ENCODE measurements around the gene GMIP. TPM values are rescaled to one million over a fixed set of nuclear protein-coding genes. Genes with fewer than 3 reads are reported as not detected.

Gene GMIP
- polyA plus RNA-seq, 1 of the 3 experiments (the other 2 are of a cell fraction), result 6.3 TPM

DNA sequence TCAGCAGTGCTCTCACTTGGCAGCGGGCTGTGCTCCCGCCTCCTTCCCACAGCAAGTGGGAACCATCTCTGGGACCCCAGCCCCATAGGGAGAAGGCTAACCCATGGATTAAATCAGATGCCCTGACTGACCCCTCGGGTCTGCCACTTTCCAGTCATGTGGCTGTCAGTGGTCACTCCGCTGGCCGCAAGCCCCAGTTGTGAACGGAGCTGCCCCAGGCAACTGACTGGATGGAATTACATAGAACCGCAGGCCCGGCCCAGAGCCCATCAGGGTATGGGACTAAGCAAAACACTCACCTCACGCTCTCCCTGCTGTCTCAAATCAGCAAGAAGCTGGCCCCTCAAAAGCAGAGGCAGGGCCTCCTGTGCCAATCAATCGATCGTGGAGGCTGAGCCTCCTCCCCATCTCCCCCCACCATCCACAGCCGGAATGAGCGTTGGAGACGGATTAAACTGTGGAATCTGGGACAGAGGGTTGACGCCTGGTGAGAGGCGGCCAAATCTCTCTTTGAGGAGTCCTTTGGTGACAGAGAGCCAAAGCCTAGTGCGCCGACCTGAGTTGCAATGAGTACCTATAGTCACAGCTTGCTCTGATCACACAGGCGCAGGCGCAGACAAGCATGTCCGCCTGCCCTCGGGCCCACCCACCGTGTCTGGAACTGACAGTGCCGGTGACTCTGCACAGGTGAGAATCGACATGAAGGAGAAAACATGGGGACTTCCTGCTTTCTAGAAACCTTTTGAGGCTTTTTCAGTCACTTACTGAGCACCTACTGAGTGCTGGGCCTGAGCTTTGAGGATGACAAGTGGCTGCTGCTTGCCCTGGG is 63.7 kb downstream of the GMIP start (continued):
- TF ChIP-seq, protein P1, sequence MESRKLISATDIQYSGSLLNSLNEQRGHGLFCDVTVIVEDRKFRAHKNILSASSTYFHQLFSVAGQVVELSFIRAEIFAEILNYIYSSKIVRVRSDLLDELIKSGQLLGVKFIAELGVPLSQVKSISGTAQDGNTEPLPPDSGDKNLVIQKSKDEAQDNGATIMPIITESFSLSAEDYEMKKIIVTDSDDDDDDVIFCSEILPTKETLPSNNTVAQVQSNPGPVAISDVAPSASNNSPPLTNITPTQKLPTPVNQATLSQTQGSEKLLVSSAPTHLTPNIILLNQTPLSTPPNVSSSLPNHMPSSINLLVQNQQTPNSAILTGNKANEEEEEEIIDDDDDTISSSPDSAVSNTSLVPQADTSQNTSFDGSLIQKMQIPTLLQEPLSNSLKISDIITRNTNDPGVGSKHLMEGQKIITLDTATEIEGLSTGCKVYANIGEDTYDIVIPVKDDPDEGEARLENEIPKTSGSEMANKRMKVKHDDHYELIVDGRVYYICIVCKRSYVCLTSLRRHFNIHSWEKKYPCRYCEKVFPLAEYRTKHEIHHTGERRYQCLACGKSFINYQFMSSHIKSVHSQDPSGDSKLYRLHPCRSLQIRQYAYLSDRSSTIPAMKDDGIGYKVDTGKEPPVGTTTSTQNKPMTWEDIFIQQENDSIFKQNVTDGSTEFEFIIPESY (IDR thresholded peaks at IDR 0.05; ENCODE audit: borderline replicate concordance, low read depth), result no peak
- TF ChIP-seq CHD2 (IDR thresholded peaks at IDR 0.05; ENCODE audit: low read length, partially characterized antibody), result no peak
- no peak for TF ChIP-seq FOXM1 (IDR thresholded peaks at IDR 0.05; ENCODE audit: low read depth)
- TF ChIP-seq, protein P2, sequence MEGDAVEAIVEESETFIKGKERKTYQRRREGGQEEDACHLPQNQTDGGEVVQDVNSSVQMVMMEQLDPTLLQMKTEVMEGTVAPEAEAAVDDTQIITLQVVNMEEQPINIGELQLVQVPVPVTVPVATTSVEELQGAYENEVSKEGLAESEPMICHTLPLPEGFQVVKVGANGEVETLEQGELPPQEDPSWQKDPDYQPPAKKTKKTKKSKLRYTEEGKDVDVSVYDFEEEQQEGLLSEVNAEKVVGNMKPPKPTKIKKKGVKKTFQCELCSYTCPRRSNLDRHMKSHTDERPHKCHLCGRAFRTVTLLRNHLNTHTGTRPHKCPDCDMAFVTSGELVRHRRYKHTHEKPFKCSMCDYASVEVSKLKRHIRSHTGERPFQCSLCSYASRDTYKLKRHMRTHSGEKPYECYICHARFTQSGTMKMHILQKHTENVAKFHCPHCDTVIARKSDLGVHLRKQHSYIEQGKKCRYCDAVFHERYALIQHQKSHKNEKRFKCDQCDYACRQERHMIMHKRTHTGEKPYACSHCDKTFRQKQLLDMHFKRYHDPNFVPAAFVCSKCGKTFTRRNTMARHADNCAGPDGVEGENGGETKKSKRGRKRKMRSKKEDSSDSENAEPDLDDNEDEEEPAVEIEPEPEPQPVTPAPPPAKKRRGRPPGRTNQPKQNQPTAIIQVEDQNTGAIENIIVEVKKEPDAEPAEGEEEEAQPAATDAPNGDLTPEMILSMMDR (IDR thresholded peaks at IDR 0.05), result no peak
- TF ChIP-seq RXRA (IDR thresholded peaks at IDR 0.05; ENCODE audit: borderline replicate concordance, low read depth), result no peak
- TF ChIP-seq TAF1 (IDR thresholded peaks at IDR 0.05; ENCODE audit: borderline replicate concordance, low read depth, low read length), result no peak
- TF ChIP-seq TCF12 (IDR thresholded peaks at IDR 0.05), result no peak

Other genes with a start within 250 kb of the GMIP start
- 28.0 and 36.6 TPM in 2 replicates for gene GATAD2A, start 238.0 kb downstream of the GMIP start, polyA plus RNA-seq (2012; rRNA removed)
- 2.3 and 3.1 TPM in 2 replicates for gene TSSK6, start 128.1 kb downstream of the GMIP start, polyA plus RNA-seq (2012; rRNA removed)
- gene NDUFA13, start 127.4 kb downstream of the GMIP start, polyA plus RNA-seq (2012; rRNA removed), result 1,643 and 1,828 TPM in 2 replicates
- gene YJEFN3, start 114.7 kb downstream of the GMIP start, polyA plus RNA-seq (2012; rRNA removed), result 7.2 and 7.5 TPM in 2 replicates
- gene CILP2, start 105.4 kb downstream of the GMIP start, polyA plus RNA-seq (2012; rRNA removed), result 0.96 and 1.9 TPM in 2 replicates
- gene PBX4, start 25.0 kb downstream of the GMIP start, polyA plus RNA-seq (2012; rRNA removed), result 5.1 and 6.4 TPM in 2 replicates
- gene LPAR2, start 15.4 kb downstream of the GMIP start, polyA plus RNA-seq (2012; rRNA removed), result 4.3 and 4.5 TPM in 2 replicates
- gene ATP13A1, start 20.0 kb upstream of the GMIP start, polyA plus RNA-seq (2012; rRNA removed), result 49.6 and 67.9 TPM in 2 replicates
- 2.4 and 3.8 TPM in 2 replicates for gene ZNF101, start 25.2 kb upstream of the GMIP start, polyA plus RNA-seq (2012; rRNA removed)
- gene ZNF14, start 89.5 kb upstream of the GMIP start, polyA plus RNA-seq (2012; rRNA removed), result 1.1 and 1.7 TPM in 2 replicates
- 4.1 and 7.3 TPM in 2 replicates for gene ZNF506, start 178.1 kb upstream of the GMIP start, polyA plus RNA-seq (2012; rRNA removed)
- 0.79 and 0.81 TPM in 2 replicates for gene ZNF253, start 222.2 kb upstream of the GMIP start, polyA plus RNA-seq (2012; rRNA removed)

Data from SK-N-SH (cell line).